Keratinocyte (primary cell): ENCODE results near the gene ME1. TPM values are rescaled to one million over a fixed set of nuclear protein-coding genes. Genes with fewer than 3 reads are reported as not detected.
A peak's percentile ranks its signal among the peaks of the same experiment; 100 is the strongest.

Experiments used
- DNase-seq: peaks from one replicate; pipeline ENCODE4 v3.0.0-alpha.2; 2011; ENCODE audit warnings: low read depth, missing footprints, low spot score
- FAIRE-seq: peaks from 2 replicates; lab custom pipeline; 2011; peaks lifted over from hg19 to GRCh38; lab: Jason Lieb, UNC
- H2AFZ ChIP-seq: 2 replicates; pipeline ENCODE4 v1.6.0; 2012; ENCODE audit warnings: low read length, control low read depth, inconsistent platforms; ENCODE audit not compliant: control insufficient read depth
- H3K27ac ChIP-seq: 2 replicates; pipeline ENCODE4 v1.5.1; 2011; ENCODE audit warnings: low read length; ENCODE audit not compliant: control insufficient read depth, insufficient read depth
- H3K27me3 ChIP-seq: 3 replicates; pipeline ENCODE4 v1.6.0; 2011; ENCODE audit warnings: low read length; ENCODE audit not compliant: control insufficient read depth, insufficient read depth; ENCODE audit errors: extremely low read depth
- H3K36me3 ChIP-seq, 2 experiments: 2 replicates in 1 of 2; 3 replicates in 1 of 2; pipeline ENCODE4 v1.5.1; 2011; ENCODE audit warnings: low read length in 2 of 2, mild to moderate bottlenecking in 1 of 2; ENCODE audit not compliant: control insufficient read depth in 2 of 2, insufficient read depth in 2 of 2; ENCODE audit errors: extremely low read depth in 1 of 2
- H3K4me1 ChIP-seq: 3 replicates; pipeline ENCODE4 v1.5.1; 2011; ENCODE audit warnings: low read length; ENCODE audit not compliant: control insufficient read depth, insufficient read depth; ENCODE audit errors: extremely low read depth
- H3K4me2 ChIP-seq: 3 replicates; pipeline ENCODE4 v1.6.0; 2011; ENCODE audit warnings: low read depth, low read length; ENCODE audit not compliant: control insufficient read depth, insufficient read depth; ENCODE audit errors: extremely low read depth
- H3K4me3 ChIP-seq, 3 experiments: fragments of 200-600 bp in 1 of 3; sonication (generic) in 1 of 3; 2 replicates in 2 of 3; 3 replicates in 1 of 3; pipeline ENCODE4 v1.5.1; 2011 to 2016; ENCODE audit warnings: low read length in 3 of 3, mild to moderate bottlenecking in 3 of 3, control low read depth in 2 of 3, inconsistent platforms in 1 of 3, low read depth in 1 of 3, mixed read lengths in 1 of 3, mixed run types in 1 of 3, moderate library complexity in 1 of 3; ENCODE audit not compliant: control insufficient read depth in 2 of 3, insufficient read depth in 2 of 3; ENCODE audit errors: extremely low read depth in 1 of 3
- H3K79me2 ChIP-seq: 2 replicates; pipeline ENCODE4 v1.6.0; 2012; ENCODE audit warnings: low read length; ENCODE audit not compliant: control insufficient read depth, insufficient read depth
- H3K9ac ChIP-seq: 3 replicates; pipeline ENCODE4 v1.6.0; 2011; ENCODE audit warnings: low read length; ENCODE audit not compliant: control insufficient read depth, insufficient read depth; ENCODE audit errors: extremely low read depth
- H3K9me1 ChIP-seq: 3 replicates; pipeline ENCODE4 v1.6.0; 2011; ENCODE audit warnings: low read length; ENCODE audit not compliant: control insufficient read depth, insufficient read depth; ENCODE audit errors: extremely low read depth
- H3K9me3 ChIP-seq: 2 replicates; pipeline ENCODE4 v1.5.1; 2012; ENCODE audit warnings: low read depth, low read length; ENCODE audit not compliant: control insufficient read depth
- H4K20me1 ChIP-seq: 3 replicates; pipeline ENCODE4 v1.6.0; 2011; ENCODE audit warnings: low read length; ENCODE audit not compliant: control insufficient read depth, insufficient read depth; ENCODE audit errors: extremely low read depth
- CTCF ChIP-seq, 3 experiments: IDR thresholded peaks in 1 of 3; conservative IDR thresholded peaks in 1 of 3; optimal IDR thresholded peaks in 1 of 3; 2 replicates in 2 of 3; 3 replicates in 1 of 3; pipeline versions ENCODE3 to v1.5.1; 2011; ENCODE audit warnings: low read length in 3 of 3, mild to moderate bottlenecking in 3 of 3, moderate library complexity in 2 of 3, control low read depth in 1 of 3, inconsistent platforms in 1 of 3; ENCODE audit not compliant: insufficient read depth in 2 of 3; ENCODE audit errors: extremely low read depth in 1 of 3
- EZH2 ChIP-seq: IDR thresholded peaks from one replicate; pipeline ENCODE4 v1.6.1; 2012; ENCODE audit warnings: inconsistent platforms, mild to moderate bottlenecking, low read length, moderate library complexity
- dilution Hi-C: fragments of 300-500 bp; cut with MboI; formaldehyde crosslinking; loops from one replicate; pipeline ENCODE4 v1.7.0; 2020; ENCODE audit warnings: low sequenced_read_pairs; ENCODE audit not compliant: extremely low pct_ligation_motif_present
- polyA plus RNA-seq, 5 experiments: library from polyadenylated mRNA; depleted of rRNA in 3 of 5; stranded (reverse) in 3 of 5; stranded (forward) in 1 of 5; unstranded in 1 of 5; fragments of >200 nt; gene quantifications; 1 replicate in 1 of 5; 2 replicates in 3 of 5; 3 replicates in 1 of 5; pipeline versions ENCODE4 v1.2.1 to v1.2.3, GENCODE V29; 2011 to 2012; ENCODE audit warnings: missing spikeins in 2 of 5, low read depth in 1 of 5, low replicate concordance in 1 of 5

ME1 gene
- polyA plus RNA-seq, 1 donor (not counting 4 experiments of a cell fraction or from before 2014, with no cell fraction given) = 27.7 TPM

DNA sequence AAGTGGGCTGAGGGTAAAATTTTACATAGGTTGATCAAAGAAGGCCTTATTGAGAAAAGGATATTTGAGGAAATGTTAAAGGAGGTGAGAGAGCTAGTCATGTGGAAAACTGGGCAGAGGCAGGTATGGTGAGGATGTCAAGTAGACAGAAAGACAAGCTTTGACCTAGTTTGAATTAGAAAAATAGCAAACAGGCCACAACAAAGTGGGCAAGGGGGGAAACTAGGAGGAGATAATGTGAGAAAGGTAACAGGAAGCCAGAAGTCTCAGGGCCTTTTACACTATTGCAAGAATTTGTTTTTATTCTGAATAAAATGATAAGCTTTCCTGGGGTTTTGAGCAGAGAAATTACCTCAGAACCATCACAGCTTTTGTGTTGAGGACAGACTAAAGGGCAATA, 122.0 kb downstream of the ME1 start:
- no peaks in the 10 kb centered on the region for H3K27me3 ChIP-seq
- no peak for TF ChIP-seq EZH2
- TF ChIP-seq CTCF (optimal IDR thresholded peaks at IDR 0.05 in 1 of 3, IDR thresholded peaks at IDR 0.05 in 1 of 3, conservative IDR thresholded peaks at IDR 0.05 in 1 of 3; ENCODE audit: extremely low read depth in 1 of 3, insufficient read depth in 2 of 3, low read length in 3 of 3) = no peak
- no peak for DNase-seq
- dilution Hi-C loops = no loop called here
- H3K9ac ChIP-seq = no peak overlapping the region
- H4K20me1 ChIP-seq = no peaks in the 10 kb centered on the region
- no peak for FAIRE-seq
- peak overlapping the region in 1 of 3 experiments; percentile 21 for H3K4me3 ChIP-seq
- peak overlapping the region; percentile 48 for H2AFZ ChIP-seq
- H3K9me1 ChIP-seq = no peaks in the 10 kb centered on the region
- H3K79me2 ChIP-seq = no peaks in the 10 kb centered on the region
- peaks cover 0 to 2% of the 10 kb centered on the region in 2 experiments for H3K36me3 ChIP-seq
- H3K27ac ChIP-seq = peak overlapping the region; percentile 24
- peaks cover 22% of the 10 kb centered on the region for H3K4me1 ChIP-seq
- peak overlapping the region; percentile 58 for H3K4me2 ChIP-seq
- no peaks in the 10 kb centered on the region for H3K9me3 ChIP-seq

- no peaks in the 10 kb centered on the region for H4K20me1 ChIP-seq
- TF ChIP-seq EZH2 = no peak
- TF ChIP-seq CTCF (optimal IDR thresholded peaks at IDR 0.05 in 1 of 3, IDR thresholded peaks at IDR 0.05 in 1 of 3, conservative IDR thresholded peaks at IDR 0.05 in 1 of 3; ENCODE audit: extremely low read depth in 1 of 3, insufficient read depth in 2 of 3, low read length in 3 of 3) = no peak
- no peak overlapping the region for H3K4me2 ChIP-seq
- no peaks in the 10 kb centered on the region for H3K9me1 ChIP-seq
- no peak for DNase-seq
- no peak overlapping the region for H3K9ac ChIP-seq
- H3K36me3 ChIP-seq = peaks cover 0 to 2% of the 10 kb centered on the region in 2 experiments
- no peak overlapping the region for H3K4me3 ChIP-seq
- dilution Hi-C loops = no loop called here
- H2AFZ ChIP-seq = no peak overlapping the region
- no peaks in the 10 kb centered on the region for H3K9me3 ChIP-seq
- FAIRE-seq = no peak
- peaks cover 22% of the 10 kb centered on the region for H3K4me1 ChIP-seq
- H3K79me2 ChIP-seq = no peaks in the 10 kb centered on the region
- no peaks in the 10 kb centered on the region for H3K27me3 ChIP-seq
- H3K27ac ChIP-seq = no peak overlapping the region
Measured at GRCh38 chr6:83307849-83308248, 123.0 kb downstream of the ME1 start.
